ENCODE results near the gene CARS1.
"Not testable (repeated sequence)": the region's sequence is repeated elsewhere in the genome, so short reads cannot be mapped to it uniquely, and the experiment has no call there.

The CARS1 gene

GRCh38 chr11:3089236-3090061 lies 32.2 kb upstream of the CARS1 start:
- no peak for DNase-seq (ENCODE audit: low read depth in 2 of 2)

- no peak for DNase-seq (ENCODE audit: low read depth in 2 of 2)
Measured at GRCh38 chr11:3088806-3089205, 31.6 kb upstream of the CARS1 start.

GRCh38 chr11:3087821-3088800 lies 30.9 kb upstream of the CARS1 start:
- DNase-seq (ENCODE audit: low read depth in 2 of 2) = no peak

GRCh38 chr11:3087373-3087772 lies 30.1 kb upstream of the CARS1 start:
- DNase-seq (ENCODE audit: low read depth in 2 of 2) = no peak

- DNase-seq (ENCODE audit: low read depth in 2 of 2) = no peak
Measured at GRCh38 chr11:3086671-3087150, 29.5 kb upstream of the CARS1 start.

- no peak for DNase-seq (ENCODE audit: low read depth in 2 of 2)
Measured at GRCh38 chr11:3086114-3086513, 28.9 kb upstream of the CARS1 start.

GRCh38 chr11:3085052-3085451 lies 27.8 kb upstream of the CARS1 start:
- DNase-seq (ENCODE audit: low read depth in 2 of 2) = no peak

- DNase-seq (ENCODE audit: low read depth in 2 of 2) = no peak
Measured at GRCh38 chr11:3083321-3083720, 26.1 kb upstream of the CARS1 start.

- no peak for DNase-seq (ENCODE audit: low read depth in 2 of 2)
Measured at GRCh38 chr11:3081386-3081751, 24.1 kb upstream of the CARS1 start.

GRCh38 chr11:3080733-3081385 lies 23.6 kb upstream of the CARS1 start:
- no peak for DNase-seq (ENCODE audit: low read depth in 2 of 2)

- DNase-seq (ENCODE audit: low read depth in 2 of 2) = no peak
Measured at GRCh38 chr11:3080104-3080503, 22.9 kb upstream of the CARS1 start.

- no peak for DNase-seq (ENCODE audit: low read depth in 2 of 2)
Measured at GRCh38 chr11:3077846-3078440, 20.7 kb upstream of the CARS1 start.

- no peak for DNase-seq (ENCODE audit: low read depth in 2 of 2)
Measured at GRCh38 chr11:3077189-3077836, 20.1 kb upstream of the CARS1 start.

- no peak for DNase-seq (ENCODE audit: low read depth in 2 of 2)
Measured at GRCh38 chr11:3074912-3075589, 17.8 kb upstream of the CARS1 start.

GRCh38 chr11:3073029-3073435 lies 15.8 kb upstream of the CARS1 start:
- DNase-seq (ENCODE audit: low read depth in 2 of 2) = no peak

- no peak for DNase-seq (ENCODE audit: low read depth in 2 of 2)
Measured at GRCh38 chr11:3069425-3069824, 12.2 kb upstream of the CARS1 start.

GRCh38 chr11:3066308-3066707 lies 9.1 kb upstream of the CARS1 start:
- not testable (repeated sequence) for DNase-seq (ENCODE audit: low read depth in 2 of 2)

- not testable (repeated sequence) for DNase-seq (ENCODE audit: low read depth in 2 of 2)
Measured at GRCh38 chr11:3064709-3065108, 7.5 kb upstream of the CARS1 start.

- not testable (repeated sequence) for DNase-seq (ENCODE audit: low read depth in 2 of 2)
Measured at GRCh38 chr11:3063876-3064275, 6.7 kb upstream of the CARS1 start.

- not testable (repeated sequence) for DNase-seq (ENCODE audit: low read depth in 2 of 2)
Measured at GRCh38 chr11:3063432-3063831, 6.2 kb upstream of the CARS1 start.

Measured in stimulated activated CD8-positive, alpha-beta memory T cell treated with anti-CD3 and anti-CD28 coated beads, Interleukin-15, amount 100 ng/mL, for 48 hours (primary cell).